HUES48 (cell line): ENCODE data around the gene PXK.

Experiments
- H3K27ac ChIP-seq: one replicate; pipeline ENCODE4 v1.7.0; 2013; ENCODE audit warnings: low read depth, low read length, inconsistent platforms
- H3K27me3 ChIP-seq: 2 replicates; pipeline ENCODE4 v1.6.1; 2013; ENCODE audit warnings: mild to moderate bottlenecking, low read length; ENCODE audit not compliant: control insufficient read depth, insufficient read depth
- H3K36me3 ChIP-seq: 2 replicates; pipeline ENCODE4 v1.6.1; 2013; ENCODE audit warnings: low read length; ENCODE audit not compliant: control insufficient read depth, insufficient read depth
- H3K4me1 ChIP-seq: 2 replicates; pipeline ENCODE4 v1.6.1; 2013; ENCODE audit warnings: mild to moderate bottlenecking, low read length; ENCODE audit not compliant: control insufficient read depth, insufficient read depth
- H3K4me3 ChIP-seq: 2 replicates; pipeline ENCODE4 v1.5.1; 2013; ENCODE audit warnings: mild to moderate bottlenecking, low read depth, low read length
- H3K9ac ChIP-seq: 2 replicates; pipeline ENCODE4 v1.6.1; 2013; ENCODE audit warnings: mild to moderate bottlenecking, low read depth, low read length, moderate library complexity
- H3K9me3 ChIP-seq: 2 replicates; pipeline ENCODE4 v1.6.1; 2013; ENCODE audit warnings: low read length; ENCODE audit not compliant: control insufficient read depth, insufficient read depth

The PXK gene

GRCh38 chr3:58403513-58404109 is 70.9 kb downstream of the PXK start:
- no peaks in the 10 kb centered on the region for H3K36me3 ChIP-seq
- H3K27me3 ChIP-seq: no peaks in the 10 kb centered on the region
- H3K9me3 ChIP-seq: no peaks in the 10 kb centered on the region
- H3K27ac ChIP-seq: peak overlapping the region; percentile 44
- no peak overlapping the region for H3K4me3 ChIP-seq
- H3K4me1 ChIP-seq: peaks cover 19% of the 10 kb centered on the region
- H3K9ac ChIP-seq: no peak overlapping the region

GRCh38 chr3:58404396-58404795 is 71.7 kb downstream of the PXK start:
- Histone ChIP-seq H3K27ac (no peak overlapping the region), H3K9me3 (no peaks in the 10 kb centered on the region), H3K36me3 (no peaks in the 10 kb centered on the region), H3K4me1 (peaks cover 19% of the 10 kb centered on the region), H3K4me3 (no peak overlapping the region), H3K27me3 (no peaks in the 10 kb centered on the region), H3K9ac (no peak overlapping the region)

GRCh38 chr3:58408906-58409305 is 76.2 kb downstream of the PXK start:
- no peak overlapping the region for H3K9ac ChIP-seq
- H3K36me3 ChIP-seq: peaks cover 3% of the 10 kb centered on the region; the same call in 1 of the 2 replicates
- no peaks in the 10 kb centered on the region for H3K27me3 ChIP-seq
- H3K4me3 ChIP-seq: no peak overlapping the region
- no peaks in the 10 kb centered on the region for H3K9me3 ChIP-seq
- H3K27ac ChIP-seq: no peak overlapping the region
- H3K4me1 ChIP-seq: peaks cover 13% of the 10 kb centered on the region

GRCh38 chr3:58409663-58410062 is 77.0 kb downstream of the PXK start:
- H3K4me3 ChIP-seq: no peak overlapping the region
- no peak overlapping the region for H3K9ac ChIP-seq
- H3K4me1 ChIP-seq: peaks cover 6% of the 10 kb centered on the region; the same call in 1 of the 2 replicates
- peaks cover 3% of the 10 kb centered on the region; the same call in 1 of the 2 replicates for H3K36me3 ChIP-seq
- H3K27ac ChIP-seq: no peak overlapping the region
- no peaks in the 10 kb centered on the region for H3K27me3 ChIP-seq
- H3K9me3 ChIP-seq: no peaks in the 10 kb centered on the region

- Histone ChIP-seq H3K9ac (no peak overlapping the region), H3K36me3 (peaks cover 3% of the 10 kb centered on the region; the same call in 1 of the 2 replicates), H3K4me3 (no peak overlapping the region), H3K27ac (no peak overlapping the region), H3K9me3 (no peaks in the 10 kb centered on the region), H3K4me1 (peaks cover 9% of the 10 kb centered on the region), H3K27me3 (no peaks in the 10 kb centered on the region)
Observed at GRCh38 chr3:58411036-58411435, 78.3 kb downstream of the PXK start.

- Histone ChIP-seq H3K9me3 (no peaks in the 10 kb centered on the region), H3K27ac (no peak overlapping the region), H3K4me1 (peaks cover 10% of the 10 kb centered on the region), H3K36me3 (peaks cover 3% of the 10 kb centered on the region; the same call in 1 of the 2 replicates), H3K27me3 (no peaks in the 10 kb centered on the region), H3K9ac (no peak overlapping the region), H3K4me3 (no peak overlapping the region)
Observed at GRCh38 chr3:58411851-58412830, 79.4 kb downstream of the PXK start.

- Histone ChIP-seq H3K27me3 (no peaks in the 10 kb centered on the region), H3K4me3 (no peak overlapping the region), H3K9me3 (no peaks in the 10 kb centered on the region), H3K4me1 (peaks cover 10% of the 10 kb centered on the region), H3K27ac (no peak overlapping the region), H3K36me3 (peaks cover 3% of the 10 kb centered on the region; the same call in 1 of the 2 replicates), H3K9ac (no peak overlapping the region)
Observed at GRCh38 chr3:58414538-58415197, 82.0 kb downstream of the PXK start.

GRCh38 chr3:58416191-58416590 is 83.5 kb downstream of the PXK start:
- Histone ChIP-seq H3K36me3 (no peaks in the 10 kb centered on the region), H3K4me1 (peaks cover 10% of the 10 kb centered on the region), H3K27me3 (no peaks in the 10 kb centered on the region), H3K9me3 (no peaks in the 10 kb centered on the region), H3K4me3 (no peak overlapping the region), H3K9ac (no peak overlapping the region), H3K27ac (peak overlapping the region; percentile 43)

- no peaks in the 10 kb centered on the region for H3K27me3 ChIP-seq
- peaks cover 6% of the 10 kb centered on the region; the same call in 1 of the 2 replicates for H3K36me3 ChIP-seq
- H3K4me1 ChIP-seq: peaks cover 10% of the 10 kb centered on the region
- no peaks in the 10 kb centered on the region for H3K9me3 ChIP-seq
- no peak overlapping the region for H3K9ac ChIP-seq
- no peak overlapping the region for H3K4me3 ChIP-seq
- H3K27ac ChIP-seq: peak overlapping the region; percentile 43
Observed at GRCh38 chr3:58417075-58417474, 84.4 kb downstream of the PXK start.

- H3K36me3 ChIP-seq: peaks cover 17% of the 10 kb centered on the region
- no peak overlapping the region for H3K4me3 ChIP-seq
- no peaks in the 10 kb centered on the region for H3K9me3 ChIP-seq
- peaks cover 6% of the 10 kb centered on the region for H3K4me1 ChIP-seq
- no peaks in the 10 kb centered on the region for H3K27me3 ChIP-seq
- H3K27ac ChIP-seq: no peak overlapping the region
- no peak overlapping the region for H3K9ac ChIP-seq
Observed at GRCh38 chr3:58418227-58418626, 85.5 kb downstream of the PXK start.
